CD14-positive monocyte (primary cell): ENCODE results near the gene UBLCP1. TPM values are rescaled to one million over a fixed set of nuclear protein-coding genes. Genes with fewer than 3 reads are reported as not detected.
"Not testable (repeated sequence)": the region's sequence is repeated elsewhere in the genome, so short reads cannot be mapped to it uniquely, and the experiment has no call there.

Experiments used
- DNase-seq, 3 donors: peaks; one replicate each; pipeline ENCODE4 v3.0.0-alpha.2; 2011 to 2022
- H2AFZ ChIP-seq: 2 replicates; pipeline ENCODE4 v1.6.0; 2012; ENCODE audit warnings: mild to moderate bottlenecking, low read depth, low read length, inconsistent platforms; ENCODE audit not compliant: insufficient read depth, poor library complexity, severe bottlenecking
- H3K27ac ChIP-seq, 2 donors: 1 replicate in 1 of 2; 2 replicates in 1 of 2; pipeline ENCODE4 v1.5.1; 2012 to 2013; ENCODE audit warnings: low read length in 2 of 2, control low read depth in 1 of 2, inconsistent platforms in 1 of 2, low read depth in 1 of 2, mild to moderate bottlenecking in 1 of 2
- H3K27me3 ChIP-seq, 2 donors: one replicate each; pipeline versions ENCODE4 v1.6.0 to v1.6.1; 2011 to 2013; ENCODE audit warnings: low read length in 2 of 2; ENCODE audit not compliant: control insufficient read depth in 2 of 2, insufficient read depth in 2 of 2
- H3K36me3 ChIP-seq, 2 donors: replicated peaks in 1 of 2; 1 replicate in 1 of 2; 2 replicates in 1 of 2; pipeline versions ENCODE4 v1.5.1 to v1.6.1; 2012 to 2013; ENCODE audit warnings: low read length in 2 of 2, control low read depth in 1 of 2, inconsistent platforms in 1 of 2, mild to moderate bottlenecking in 1 of 2; ENCODE audit not compliant: insufficient read depth in 2 of 2, control insufficient read depth in 1 of 2
- H3K4me1 ChIP-seq, 2 donors: 1 replicate in 1 of 2; 2 replicates in 1 of 2; pipeline versions ENCODE4 v1.5.1 to v1.6.1; 2012 to 2013; ENCODE audit warnings: low read length in 2 of 2, control low read depth in 1 of 2, inconsistent platforms in 1 of 2, mild to moderate bottlenecking in 1 of 2, moderate library complexity in 1 of 2; ENCODE audit not compliant: insufficient read depth in 2 of 2, control insufficient read depth in 1 of 2
- H3K4me2 ChIP-seq: replicated peaks from 2 replicates; pipeline ENCODE3; 2012; ENCODE audit warnings: low read length, moderate library complexity, mild to moderate bottlenecking; ENCODE audit not compliant: poor library complexity, severe bottlenecking; ENCODE audit errors: extremely low read depth
- H3K4me3 ChIP-seq, 3 experiments: fragments of 200-600 bp in 1 of 3; sonication (generic) in 1 of 3; replicated peaks in 1 of 3; 1 replicate in 2 of 3; 2 replicates in 1 of 3; pipeline ENCODE4 v1.5.1; 2011 to 2013; ENCODE audit warnings: low read length in 3 of 3, mild to moderate bottlenecking in 3 of 3, control low read depth in 2 of 3, low read depth in 2 of 3, inconsistent platforms in 1 of 3, moderate library complexity in 1 of 3
- H3K79me2 ChIP-seq: 2 replicates; pipeline ENCODE4 v1.6.0; 2012; ENCODE audit warnings: mild to moderate bottlenecking, control low read depth, inconsistent platforms, low read length, moderate library complexity; ENCODE audit not compliant: insufficient read depth
- H3K9ac ChIP-seq: 2 replicates; pipeline ENCODE4 v1.6.0; 2017; ENCODE audit warnings: low read length, mild to moderate bottlenecking; ENCODE audit not compliant: insufficient read depth, poor library complexity, severe bottlenecking
- H3K9me3 ChIP-seq, 2 donors: replicated peaks in 1 of 2; 1 replicate in 1 of 2; 2 replicates in 1 of 2; pipeline versions ENCODE4 v1.5.1 to v1.6.1; 2012 to 2013; ENCODE audit warnings: low read length in 2 of 2, control low read depth in 1 of 2; ENCODE audit not compliant: control insufficient read depth in 1 of 2, insufficient read depth in 1 of 2
- H4K20me1 ChIP-seq: 2 replicates; pipeline ENCODE4 v1.6.0; 2012; ENCODE audit warnings: mild to moderate bottlenecking, low read length, control low read depth, moderate library complexity; ENCODE audit not compliant: insufficient read depth
- H3K27ac Mint-ChIP-seq, 7 donors: one replicate each; pipeline ENCODE4 v1.8.0; 2020; ENCODE audit warnings: mild to moderate bottlenecking in 7 of 7, mixed read lengths in 7 of 7, moderate library complexity in 6 of 7, inconsistent platforms in 2 of 7
- H3K27me3 Mint-ChIP-seq, 3 donors: one replicate each; pipeline ENCODE4 v1.8.0; 2021 to 2022; ENCODE audit warnings: low read depth in 3 of 3, mild to moderate bottlenecking in 3 of 3, mixed read lengths in 3 of 3, moderate library complexity in 3 of 3, inconsistent platforms in 1 of 3
- H3K36me3 Mint-ChIP-seq, 2 donors: one replicate each; pipeline ENCODE4 v1.8.0; 2020; ENCODE audit warnings: mixed read lengths in 2 of 2, inconsistent platforms in 1 of 2, mild to moderate bottlenecking in 1 of 2
- H3K4me1 Mint-ChIP-seq: one replicate; pipeline ENCODE4 v1.8.0; 2020; ENCODE audit warnings: mild to moderate bottlenecking, mixed read lengths
- H3K4me3 Mint-ChIP-seq, 2 donors: one replicate each; pipeline ENCODE4 v1.8.0; 2020; ENCODE audit warnings: mild to moderate bottlenecking in 2 of 2, mixed read lengths in 2 of 2, moderate library complexity in 1 of 2
- H3K9me3 Mint-ChIP-seq, 7 donors: one replicate each; pipeline ENCODE4 v1.8.0; 2020 to 2022; ENCODE audit warnings: mixed read lengths in 7 of 7, mild to moderate bottlenecking in 6 of 7, moderate library complexity in 6 of 7, inconsistent platforms in 2 of 7
- WGBS: methylation state at CpG from one replicate; pipeline ENCODE4 v1.1.5; 2013; ENCODE audit warnings: missing lambda C conversion rate; ENCODE audit not compliant: insufficient coverage; 5-methylcytosine and 5-hydroxymethylcytosine counted together
- intact Hi-C, 2 donors: fragments of 100-400 bp; cut with micrococcal nuclease; formaldehyde crosslinking; loops; one replicate each; pipeline versions ENCODE4 v1.15.0 to v1.15.1; 2023
- polyA plus RNA-seq, 3 donors: library from polyadenylated mRNA; depleted of rRNA in 1 of 3; unstranded in 2 of 3; stranded (reverse) in 1 of 3; fragments of 300-500 nt in 2 of 3; fragments of >200 nt in 1 of 3; fragmentation: Illumina TruSeq in 2 of 3; gene quantifications; 1 replicate in 2 of 3; 2 replicates in 1 of 3; pipeline ENCODE4 v1.2.3, GENCODE V29; 2012 to 2021
- TF ChIP-seq, protein P1 (sequence below): fragments of 200-600 bp; IDR thresholded peaks from one replicate; pipeline ENCODE4 v1.8.0; 2022; ENCODE audit warnings: antibody characterized with exemption, mild to moderate bottlenecking

Gene UBLCP1
- polyA plus RNA-seq, 3 donors = 8.8 to 31.5 (median 22.7) TPM

DNA sequence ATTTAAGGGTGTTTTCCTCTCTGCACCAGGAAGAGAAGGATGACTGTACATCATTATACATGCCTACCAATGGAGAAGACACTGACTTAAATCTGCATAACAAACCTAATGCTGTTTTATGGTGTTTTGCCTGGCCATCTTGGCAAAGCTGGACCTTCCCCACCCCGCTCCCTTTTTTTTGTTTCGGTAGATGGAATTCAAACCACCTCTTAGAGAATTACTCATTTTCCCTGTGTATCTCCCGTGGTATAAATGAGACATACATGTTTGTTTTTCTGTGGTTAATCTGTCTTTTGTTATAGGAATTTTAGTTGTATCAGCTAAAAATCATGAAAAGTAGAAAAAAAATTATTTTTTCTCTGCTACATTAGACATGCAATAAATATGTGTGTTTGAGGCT, 38.4 kb downstream of the UBLCP1 start:
- Histone ChIP-seq H3K4me1 (no peaks in the 10 kb centered on the region), H2AFZ (no peak overlapping the region), H3K9ac (no peak overlapping the region), H3K27ac (no peak overlapping the region), H3K4me3 (no peak overlapping the region), H3K4me2 (no peak overlapping the region), H4K20me1 (no peaks in the 10 kb centered on the region), H3K79me2 (no peaks in the 10 kb centered on the region), H3K9me3 (peaks cover 30 to 41% of the 10 kb centered on the region in 2 donors), H3K27me3 (no peaks in the 10 kb centered on the region), H3K36me3 (no peaks in the 10 kb centered on the region)
- no CpG with 5 or more reads among the region's 3 CpGs for WGBS
- no peaks in the 10 kb centered on the region for H3K4me1 Mint-ChIP-seq
- TF ChIP-seq, protein P1, sequence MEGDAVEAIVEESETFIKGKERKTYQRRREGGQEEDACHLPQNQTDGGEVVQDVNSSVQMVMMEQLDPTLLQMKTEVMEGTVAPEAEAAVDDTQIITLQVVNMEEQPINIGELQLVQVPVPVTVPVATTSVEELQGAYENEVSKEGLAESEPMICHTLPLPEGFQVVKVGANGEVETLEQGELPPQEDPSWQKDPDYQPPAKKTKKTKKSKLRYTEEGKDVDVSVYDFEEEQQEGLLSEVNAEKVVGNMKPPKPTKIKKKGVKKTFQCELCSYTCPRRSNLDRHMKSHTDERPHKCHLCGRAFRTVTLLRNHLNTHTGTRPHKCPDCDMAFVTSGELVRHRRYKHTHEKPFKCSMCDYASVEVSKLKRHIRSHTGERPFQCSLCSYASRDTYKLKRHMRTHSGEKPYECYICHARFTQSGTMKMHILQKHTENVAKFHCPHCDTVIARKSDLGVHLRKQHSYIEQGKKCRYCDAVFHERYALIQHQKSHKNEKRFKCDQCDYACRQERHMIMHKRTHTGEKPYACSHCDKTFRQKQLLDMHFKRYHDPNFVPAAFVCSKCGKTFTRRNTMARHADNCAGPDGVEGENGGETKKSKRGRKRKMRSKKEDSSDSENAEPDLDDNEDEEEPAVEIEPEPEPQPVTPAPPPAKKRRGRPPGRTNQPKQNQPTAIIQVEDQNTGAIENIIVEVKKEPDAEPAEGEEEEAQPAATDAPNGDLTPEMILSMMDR = no peak
- DNase-seq = no peak
- H3K27me3 Mint-ChIP-seq = no peaks in the 10 kb centered on the region
- peaks cover 37 to 57% (median 51%) of the 10 kb centered on the region in 7 donors for H3K9me3 Mint-ChIP-seq
- peaks cover 0 to 2% of the 10 kb centered on the region in 2 donors for H3K36me3 Mint-ChIP-seq
- no peak overlapping the region for H3K27ac Mint-ChIP-seq
- H3K4me3 Mint-ChIP-seq = no peak overlapping the region
- intact Hi-C loops = no loop called here

DNA sequence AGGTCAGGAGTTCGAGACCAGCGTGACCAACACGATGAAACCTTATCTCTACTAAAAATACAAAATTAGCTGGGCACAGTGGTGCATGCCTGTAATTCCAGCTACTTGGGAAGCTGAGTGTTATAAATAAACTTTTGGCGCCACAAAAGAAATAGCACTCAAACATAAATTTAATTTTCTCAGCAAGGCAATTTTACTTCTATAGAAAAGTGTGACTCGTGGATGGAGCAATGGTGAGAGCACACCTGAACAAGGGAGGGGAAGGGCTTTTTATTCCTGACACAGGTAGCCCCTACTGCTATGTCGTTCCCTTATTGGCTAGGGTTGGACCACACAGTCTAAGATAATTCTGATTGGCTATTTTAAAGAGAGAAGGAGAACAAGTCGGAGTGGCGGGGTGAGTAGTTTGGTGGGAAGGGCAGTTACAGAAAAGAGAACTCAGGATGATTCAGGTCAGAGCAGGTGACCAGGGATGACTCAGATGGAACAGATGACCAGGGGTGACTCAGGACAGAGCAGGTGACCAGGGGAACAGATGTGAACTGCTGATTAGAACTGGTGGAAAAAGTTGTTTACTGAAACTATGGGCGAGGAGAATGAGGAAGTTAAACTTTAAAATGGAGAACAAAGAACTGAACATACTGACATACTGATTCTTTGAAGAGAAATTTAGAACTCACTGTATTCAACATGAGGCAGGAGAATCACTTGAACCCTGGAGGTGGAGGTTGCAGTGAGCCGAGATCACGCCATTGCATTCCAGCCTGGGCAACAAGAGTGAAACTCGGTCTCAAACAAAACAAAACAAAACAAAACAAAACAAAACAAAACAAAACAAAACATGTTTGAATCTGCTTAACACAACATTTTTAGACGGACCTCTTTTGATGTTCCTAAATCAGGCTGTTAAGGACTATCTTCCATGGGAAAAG, 39.1 kb downstream of the UBLCP1 start:
- H4K20me1 ChIP-seq, H3K4me3 ChIP-seq, H3K36me3 Mint-ChIP-seq, H3K9ac ChIP-seq, H3K27me3 Mint-ChIP-seq, H3K4me3 Mint-ChIP-seq, H3K27me3 ChIP-seq, H3K79me2 ChIP-seq, intact Hi-C loops, H3K27ac ChIP-seq, H3K4me1 ChIP-seq, H2AFZ ChIP-seq, H3K4me1 Mint-ChIP-seq, H3K36me3 ChIP-seq, H3K4me2 ChIP-seq: not testable (repeated sequence)
- WGBS = 100% methylated on average over 3 of the region's 13 CpGs
- Mint-ChIP-seq H3K9me3 (peaks cover 36 to 52% (median 46%) of the 10 kb centered on the region in 7 donors), H3K27ac (peak overlapping the region in 1 of 7 donors; percentile 13)
- peaks cover 28 to 41% of the 10 kb centered on the region in 2 donors for H3K9me3 ChIP-seq
- peak; percentile 24 to 73 (median 31) for DNase-seq
